Stimulated activated naive CD4-positive, alpha-beta T cell (primary cell): ENCODE data around the gene KCNN4.
"Not testable (repeated sequence)": the region's sequence is repeated elsewhere in the genome, so short reads cannot be mapped to it uniquely, and the experiment has no call there.

ENCODE experiments used
- DNase-seq, 6 experiments: peaks; one replicate each; lab custom pipeline; 2025; lab: John Stamatoyannopoulos, UW

Gene KCNN4

DNA sequence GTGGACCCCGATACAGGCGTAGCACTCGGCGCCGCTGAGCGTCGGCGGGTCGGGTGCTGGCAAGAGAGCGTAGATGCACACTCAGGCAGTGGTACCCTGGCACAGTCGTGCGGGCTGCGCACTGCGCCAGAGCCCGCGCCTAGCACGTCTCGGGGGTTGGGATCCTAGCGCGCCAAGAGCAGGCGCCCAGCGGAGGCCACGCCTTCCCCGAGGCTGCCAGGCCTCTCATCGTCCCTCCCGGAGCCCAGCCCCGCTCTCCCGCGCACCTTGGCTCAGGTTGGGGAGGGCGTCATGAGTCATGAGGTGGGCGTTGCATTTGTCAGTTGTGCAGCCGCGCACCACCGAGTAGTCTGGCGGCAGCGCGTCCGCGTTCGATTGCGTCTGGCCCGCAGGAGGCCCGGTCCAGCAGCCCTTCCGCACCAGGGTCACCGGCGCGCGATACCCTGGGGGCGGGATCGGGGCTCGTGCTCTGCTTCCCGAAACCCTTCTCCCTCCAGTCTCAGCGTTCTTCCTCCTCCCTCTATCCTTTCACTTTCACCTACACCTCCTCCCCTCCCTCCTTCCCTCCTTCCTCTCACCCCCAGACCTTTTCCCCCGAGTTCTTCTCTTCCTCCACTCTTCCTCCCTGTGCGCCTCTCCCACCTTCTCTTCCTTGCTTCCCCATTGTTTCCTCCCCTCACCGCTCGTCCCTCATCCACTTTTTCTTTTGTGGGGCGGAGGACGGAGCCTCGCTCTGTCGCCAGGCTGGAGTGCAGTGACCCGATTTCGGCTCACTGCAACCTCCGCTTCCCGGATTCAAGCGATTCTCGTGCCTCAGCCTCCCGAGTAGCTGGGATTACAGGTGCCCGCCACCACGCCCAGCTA, 18.0 kb upstream of the KCNN4 start:
- DNase-seq = peak in 3 of 6 experiments; percentile 5 to 22 (median 13)

DNA sequence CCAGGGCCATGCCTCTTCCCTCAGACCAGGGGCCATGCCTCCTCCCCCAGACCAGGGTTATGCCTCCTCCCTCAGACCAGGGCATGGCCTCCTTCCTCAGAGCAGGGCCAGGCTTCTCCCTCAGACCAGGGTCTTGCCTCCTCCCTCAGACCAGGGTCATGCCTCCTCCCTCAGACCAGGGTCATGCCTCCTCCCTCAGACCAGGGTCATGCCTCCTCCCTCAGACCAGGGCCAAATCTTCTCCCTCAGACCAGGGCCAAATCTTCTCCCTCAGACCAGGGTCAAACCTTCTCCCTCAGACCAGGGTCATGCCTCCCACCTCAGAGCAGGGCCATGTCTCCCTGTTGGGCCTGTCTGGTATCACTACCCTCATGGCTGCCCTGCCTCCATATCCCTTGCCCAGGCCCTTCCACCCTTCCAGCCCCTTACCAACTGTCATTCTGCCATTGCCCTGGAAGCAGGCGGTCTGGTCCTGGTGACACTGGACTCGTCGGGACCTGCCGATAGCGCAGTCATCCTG, 17.3 kb upstream of the KCNN4 start:
- no peak for DNase-seq

- no peak for DNase-seq
Observed at GRCh38 chr19:43797556-43797955, 16.8 kb upstream of the KCNN4 start.

GRCh38 chr19:43797118-43797517, 16.3 kb upstream of the KCNN4 start:
- DNase-seq = no peak

GRCh38 chr19:43790587-43790986, 9.8 kb upstream of the KCNN4 start:
- no peak for DNase-seq

GRCh38 chr19:43789029-43789428, 8.3 kb upstream of the KCNN4 start:
- DNase-seq = peak in 1 of 6 experiments; percentile 7

DNA sequence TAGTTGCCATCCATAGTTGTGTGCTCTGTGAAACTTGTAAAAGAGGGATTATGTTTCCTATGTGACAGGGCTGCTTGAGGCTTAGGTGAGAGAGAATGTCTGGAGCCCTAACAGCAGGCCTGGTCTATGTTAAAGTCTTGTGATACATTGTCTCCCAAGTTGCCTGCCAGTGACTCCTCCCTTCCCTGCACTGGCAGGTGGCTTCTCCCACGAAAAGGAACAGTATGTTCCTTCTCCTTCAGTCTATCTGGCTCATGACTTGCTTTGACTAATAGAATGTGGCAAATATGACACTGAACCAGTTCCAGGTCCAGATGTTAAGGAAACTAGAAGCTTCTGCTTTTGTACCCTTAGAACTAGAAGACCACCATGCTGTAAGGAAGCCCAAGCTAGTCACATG, 5.9 kb upstream of the KCNN4 start:
- no peak for DNase-seq

DNA sequence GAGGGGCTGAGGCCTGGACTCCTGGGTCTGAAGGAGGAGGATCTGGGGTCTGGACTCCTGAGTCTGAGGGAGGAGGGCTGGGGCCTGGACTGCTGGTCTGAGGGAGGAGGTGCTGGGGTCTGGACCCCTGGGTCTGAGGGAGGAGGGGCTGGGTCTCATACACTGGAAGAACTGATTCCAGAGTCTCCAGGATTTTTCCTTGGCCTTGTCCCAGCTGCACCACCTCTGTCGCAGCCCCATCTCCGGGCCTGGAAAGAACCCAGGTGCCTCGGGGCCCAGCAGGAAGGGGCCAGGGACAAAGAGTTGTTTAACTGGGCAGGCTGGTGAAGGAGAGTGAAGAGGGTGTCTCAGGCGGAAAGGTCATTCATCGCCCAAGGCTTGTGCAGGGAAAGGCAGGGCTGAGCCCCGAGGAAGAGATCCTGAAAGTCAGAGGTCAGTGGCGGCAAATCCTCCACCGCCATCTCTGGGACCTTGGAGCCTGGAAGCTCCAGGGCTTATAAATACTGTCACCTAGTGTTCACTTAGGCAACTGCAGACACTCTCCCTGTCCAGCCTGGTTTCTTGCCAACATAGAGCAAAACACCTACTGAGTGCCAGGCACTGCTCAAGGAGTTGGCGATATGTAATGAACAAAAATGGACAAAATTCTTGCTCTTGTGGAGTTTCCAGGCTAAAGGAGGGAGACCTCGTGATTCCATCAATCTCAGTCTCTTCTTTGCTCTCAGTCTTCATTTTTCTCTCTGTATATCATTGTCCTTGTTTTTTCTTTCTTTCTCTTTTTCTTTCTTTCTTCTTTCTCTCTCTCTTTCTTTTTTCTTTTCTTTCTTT, 4.4 kb upstream of the KCNN4 start:
- peak; percentile 12 to 64 (median 40) for DNase-seq

GRCh38 chr19:43784241-43784980, 3.6 kb upstream of the KCNN4 start:
- peak; percentile 5 to 55 (median 28) for DNase-seq

DNA sequence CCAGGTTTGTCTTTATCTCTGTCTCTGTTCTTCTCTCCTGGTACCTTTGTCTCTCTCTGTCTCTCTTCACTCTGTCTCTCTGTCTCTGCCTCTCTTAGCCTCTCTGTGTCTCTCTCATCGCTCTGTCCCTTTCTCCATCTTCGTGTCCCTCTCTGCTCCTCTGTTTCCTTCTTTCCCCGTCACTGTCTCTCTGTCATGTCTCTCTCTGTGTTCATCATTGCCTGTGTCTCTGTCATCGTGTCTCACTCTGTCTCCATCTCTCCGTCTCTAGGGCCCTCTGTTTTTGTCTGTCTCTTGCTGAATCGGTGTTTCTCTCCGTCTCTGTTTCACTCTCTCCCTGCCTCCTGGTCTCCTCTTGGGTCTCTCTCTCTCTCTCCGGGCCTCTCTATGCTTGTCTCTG, 2.9 kb upstream of the KCNN4 start:
- DNase-seq = no peak

DNA sequence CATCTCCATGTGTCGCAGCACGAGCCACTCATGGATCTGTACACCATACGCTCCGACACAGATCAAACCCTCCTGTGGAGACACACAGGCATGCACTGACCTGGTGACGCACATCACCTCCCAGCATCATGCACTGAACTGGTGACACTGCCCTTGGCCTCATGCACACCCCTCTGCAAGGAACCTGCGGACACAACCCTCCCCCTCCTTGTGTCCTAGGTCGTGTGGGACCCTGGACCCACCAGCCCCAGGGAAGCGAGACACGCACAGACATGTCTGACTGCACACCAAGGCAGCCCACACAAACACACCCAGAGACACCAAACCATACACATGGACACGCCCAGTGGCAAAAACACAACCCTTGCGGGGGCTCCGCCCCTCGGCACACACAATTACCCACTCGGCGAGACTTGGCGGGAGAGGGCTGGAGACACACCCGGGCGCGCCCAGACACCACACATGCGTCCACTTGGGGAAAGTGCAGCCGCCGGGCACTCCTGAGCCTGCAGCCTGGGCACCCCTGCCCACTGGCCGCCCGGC, 2.0 kb upstream of the KCNN4 start:
- no peak for DNase-seq

DNA sequence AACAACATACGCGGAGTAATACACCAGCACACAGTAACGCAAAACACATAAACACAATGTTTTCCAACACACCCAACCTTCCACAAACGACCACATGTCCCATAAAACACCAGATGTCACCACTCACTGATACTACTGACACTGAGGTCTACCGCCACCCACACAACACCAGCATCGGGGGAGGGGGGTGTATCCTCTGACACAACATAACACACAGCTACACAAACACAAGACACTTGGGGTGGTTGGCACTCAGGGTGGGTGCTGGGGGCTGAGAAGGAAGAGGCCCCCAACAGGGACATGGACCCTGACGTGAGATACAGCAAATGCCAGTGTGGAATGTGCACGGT, 1.5 kb upstream of the KCNN4 start:
- DNase-seq = no peak

DNA sequence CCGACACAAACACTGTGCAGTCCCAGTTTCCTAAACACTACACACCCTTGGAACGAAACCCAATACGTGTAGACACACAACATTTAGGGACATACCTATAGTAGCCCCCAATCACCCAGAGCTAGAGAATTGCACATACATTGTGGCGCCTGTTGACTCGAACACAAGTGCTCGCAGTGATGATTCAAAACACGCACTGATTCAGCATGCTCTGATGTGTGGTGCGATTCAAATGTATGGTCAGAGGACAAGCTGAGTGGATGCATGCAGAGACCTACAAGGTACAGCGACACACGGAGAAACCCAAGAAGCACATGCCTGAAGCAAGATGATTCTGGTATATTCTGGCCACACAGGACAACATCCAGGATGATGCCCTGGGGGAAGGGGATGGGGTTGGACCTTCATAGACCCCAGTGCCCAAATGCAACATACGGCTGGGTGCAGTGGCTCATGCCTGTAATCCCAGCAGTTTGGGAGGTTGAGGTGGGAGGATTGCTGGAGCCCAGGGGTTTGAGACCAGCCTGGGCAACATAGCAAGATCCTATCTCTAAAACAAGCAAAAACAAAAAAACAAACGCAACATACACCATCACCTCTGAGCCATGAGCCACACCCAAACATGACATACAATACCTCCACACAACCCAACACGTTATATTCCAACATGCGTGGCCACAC, 997 bp upstream of the KCNN4 start:
- DNase-seq = no peak

- peak in 2 of 6 experiments; percentile 8 to 13 for DNase-seq
Observed at GRCh38 chr19:43779820-43780219, 953 bp downstream of the KCNN4 start.

GRCh38 chr19:43779147-43779819, 1.5 kb downstream of the KCNN4 start:
- DNase-seq = no peak

GRCh38 chr19:43778651-43779050, 2.1 kb downstream of the KCNN4 start:
- DNase-seq = no peak

DNA sequence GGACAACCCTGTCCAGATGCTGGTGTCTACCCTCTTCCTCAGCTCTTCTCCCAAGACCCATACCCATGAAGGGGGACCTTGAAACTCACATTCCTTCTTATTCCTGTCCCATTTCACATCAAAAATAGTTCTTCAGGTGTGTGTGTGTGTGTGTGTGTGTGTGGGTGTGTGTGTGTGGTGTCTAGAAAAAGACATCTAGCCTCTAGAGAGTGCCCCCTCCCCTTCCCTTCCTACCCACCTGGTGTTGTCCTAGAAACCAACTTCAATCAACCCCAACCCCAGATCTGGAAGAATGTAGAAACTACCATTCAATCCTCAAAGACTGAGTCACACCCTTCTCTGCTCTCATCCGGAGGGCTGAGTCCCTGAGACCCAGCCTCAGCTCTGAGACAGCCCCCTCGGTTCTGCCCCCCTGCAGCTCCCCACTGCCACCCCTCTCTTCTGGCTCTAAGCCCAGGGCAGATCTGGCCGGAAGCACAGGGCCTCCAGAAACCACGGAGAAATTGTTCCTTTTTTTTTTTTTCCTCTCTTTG, 3.5 kb downstream of the KCNN4 start:
- peak; percentile 22 to 60 (median 34) for DNase-seq

GRCh38 chr19:43776286-43776685, 4.5 kb downstream of the KCNN4 start:
- no peak for DNase-seq

- no peak for DNase-seq
Observed at GRCh38 chr19:43775299-43775890, 5.4 kb downstream of the KCNN4 start.

GRCh38 chr19:43774940-43775258, 5.9 kb downstream of the KCNN4 start:
- DNase-seq = not testable (repeated sequence)
